Psoas muscle (tissue), 8 donors: ENCODE measurements around the gene TCEA2. TPM values are rescaled to one million over a fixed set of nuclear protein-coding genes. Genes with fewer than 3 reads are reported as not detected.

Source experiments
- ATAC-seq, 4 donors: fragments of 200-7000 bp; cut with Tn5 transposase; one replicate each; pipeline ENCODE4 v1.9.1; 2020; ENCODE audit warnings: moderate library complexity in 3 of 4, mild to moderate bottlenecking in 2 of 4
- DNase-seq, 2 donors: peaks; one replicate each; pipeline ENCODE4 v3.0.0-alpha.2; 2020
- H3K27ac ChIP-seq: fragments of 200-600 bp; one replicate; pipeline ENCODE4 v1.8.0; 2022
- H3K27me3 ChIP-seq, 3 donors: fragments of 200-600 bp in 1 of 3; one replicate each; pipeline versions ENCODE4 v1.6.1 to v1.8.0; 2013 to 2022; ENCODE audit warnings: low read length in 2 of 3, mild to moderate bottlenecking in 2 of 3, moderate library complexity in 1 of 3; ENCODE audit not compliant: insufficient read depth in 3 of 3
- H3K36me3 ChIP-seq, 2 donors: fragments of 200-600 bp in 1 of 2; one replicate each; pipeline versions ENCODE4 v1.6.1 to v1.8.0; 2013 to 2022; ENCODE audit warnings: low read depth in 1 of 2, mild to moderate bottlenecking in 1 of 2, moderate library complexity in 1 of 2; ENCODE audit not compliant: insufficient read depth in 1 of 2
- H3K4me1 ChIP-seq: fragments of 200-600 bp; one replicate; pipeline ENCODE4 v1.8.0; 2022
- H3K4me3 ChIP-seq: fragments of 200-600 bp; one replicate; pipeline ENCODE4 v1.8.0; 2022; ENCODE audit warnings: mild to moderate bottlenecking
- H3K9me3 ChIP-seq: fragments of 200-600 bp; one replicate; pipeline ENCODE4 v1.8.0; 2022
- WGBS, 3 donors: extraction: QIAGEN DNeasy Blood & Tissue Kit; methylation state at CpG; one replicate each; pipeline versions ENCODE4 v1.1.6 to v1.1.7; 2013; 5-methylcytosine and 5-hydroxymethylcytosine counted together
- intact Hi-C, 2 donors: fragments of 100-400 bp; cut with DNase I; formaldehyde crosslinking; loops; one replicate each; pipeline versions ENCODE4 v1.11.0 to v1.14.2; 2022
- polyA plus RNA-seq, 3 donors: library from polyadenylated mRNA; stranded (reverse); fragments of 200-250 nt; gene quantifications; one replicate each; pipeline ENCODE4 v1.2.3, GENCODE V29; 2013
- total RNA-seq, 4 donors: library from RNA; stranded (reverse); fragmentation: NEBNext Ultra II Directional in 2 of 4; extraction: Animal tissue kit (Norgen Biotek cat#: 25700) in 2 of 4; gene quantifications; one replicate each; pipeline versions ENCODE4 v1.2.1 to v1.2.4, GENCODE V29; 2021 to 2023
- TF ChIP-seq, protein P1 (sequence below): fragments of 200-600 bp; IDR thresholded peaks from one replicate; pipeline ENCODE4 v1.8.0; 2022; ENCODE audit warnings: antibody characterized with exemption
- donor health status: healthy with polysubstance abuse.
- donor health status: DM: no; HTN: no; CAD: no; lungs with moderate emphysema.
- donor health status: Bipolar disorder and iron deficiency.
- donor health status: healthy.
- donor health status: DM: yes; HTN: yes; CAD: no.
- donor health status: DM: no; HTN: no; CAD: no.
- donor health status: DM: no; HTN: no; CAD: no.
- donor health status: DM: yes; HTN: yes; CAD: no.

TCEA2 gene
- total and polyA plus RNA-seq, 7 donors = 15.1 to 43.4 (median 30.2) TPM

DNA sequence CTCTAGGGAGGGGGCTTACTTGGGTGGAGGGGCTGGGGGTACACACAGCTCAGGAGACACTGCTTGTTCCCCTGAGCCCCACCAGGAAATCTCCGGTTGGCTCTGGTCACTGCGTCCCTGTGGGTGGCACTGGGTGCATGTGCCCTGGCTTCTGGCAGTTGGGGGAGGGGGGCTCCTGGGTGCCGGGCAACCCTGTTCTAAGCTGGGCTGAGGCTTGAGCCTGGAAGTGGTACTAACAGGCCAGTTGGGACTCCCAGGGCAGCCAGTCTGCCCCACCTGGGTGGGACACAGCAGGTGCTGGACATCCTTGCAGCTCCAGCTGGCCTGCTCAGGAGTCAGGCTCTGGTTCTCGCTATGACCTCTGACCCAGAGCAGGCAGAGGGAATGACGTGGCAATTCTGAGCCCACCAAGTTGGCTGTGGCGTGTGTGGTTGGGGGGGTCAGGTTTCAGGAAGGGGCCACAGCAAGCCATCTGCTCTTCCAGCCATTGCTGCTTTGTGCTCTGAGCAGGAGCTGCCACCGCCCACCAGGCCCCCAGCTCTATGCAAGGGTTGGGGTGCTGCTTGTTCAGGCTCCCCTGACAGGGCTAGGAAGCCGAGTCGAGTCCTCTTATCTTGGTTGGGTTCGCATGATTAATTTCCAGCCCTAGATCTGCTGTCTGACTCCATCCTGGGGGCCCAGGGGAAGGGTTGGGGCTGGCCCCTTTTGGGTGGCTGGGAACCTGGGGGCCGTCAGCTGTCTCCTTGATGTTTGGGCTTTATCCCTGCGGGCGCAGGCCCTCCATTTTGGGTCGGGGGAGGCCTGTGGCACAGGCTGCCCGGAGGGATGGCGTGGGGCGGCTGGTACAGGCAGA is 26.4 kb upstream of the TCEA2 start:
- peaks cover 0 to 53% (median 14%) of the 10 kb centered on the region in 3 donors for H3K27me3 ChIP-seq
- intact Hi-C loops = loop anchor here in 1 of 2 donors (5.0 kb wide), 1 partner anchor 86 kb away; no protein-coding TSS in a partner anchor
- no peak overlapping the region for H3K27ac ChIP-seq
- peaks cover 10% of the 10 kb centered on the region for H3K4me1 ChIP-seq
- TF ChIP-seq, protein P1, sequence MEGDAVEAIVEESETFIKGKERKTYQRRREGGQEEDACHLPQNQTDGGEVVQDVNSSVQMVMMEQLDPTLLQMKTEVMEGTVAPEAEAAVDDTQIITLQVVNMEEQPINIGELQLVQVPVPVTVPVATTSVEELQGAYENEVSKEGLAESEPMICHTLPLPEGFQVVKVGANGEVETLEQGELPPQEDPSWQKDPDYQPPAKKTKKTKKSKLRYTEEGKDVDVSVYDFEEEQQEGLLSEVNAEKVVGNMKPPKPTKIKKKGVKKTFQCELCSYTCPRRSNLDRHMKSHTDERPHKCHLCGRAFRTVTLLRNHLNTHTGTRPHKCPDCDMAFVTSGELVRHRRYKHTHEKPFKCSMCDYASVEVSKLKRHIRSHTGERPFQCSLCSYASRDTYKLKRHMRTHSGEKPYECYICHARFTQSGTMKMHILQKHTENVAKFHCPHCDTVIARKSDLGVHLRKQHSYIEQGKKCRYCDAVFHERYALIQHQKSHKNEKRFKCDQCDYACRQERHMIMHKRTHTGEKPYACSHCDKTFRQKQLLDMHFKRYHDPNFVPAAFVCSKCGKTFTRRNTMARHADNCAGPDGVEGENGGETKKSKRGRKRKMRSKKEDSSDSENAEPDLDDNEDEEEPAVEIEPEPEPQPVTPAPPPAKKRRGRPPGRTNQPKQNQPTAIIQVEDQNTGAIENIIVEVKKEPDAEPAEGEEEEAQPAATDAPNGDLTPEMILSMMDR = no peak
- no peaks in the 10 kb centered on the region for H3K9me3 ChIP-seq
- no peak for ATAC-seq
- no peak overlapping the region for H3K4me3 ChIP-seq
- no peak for DNase-seq
- WGBS, 3 donors = 60 to 75% (median 61%) methylated on average over 15 to 17 of the region's 17 CpGs
- H3K36me3 ChIP-seq = peaks cover 0 to 37% of the 10 kb centered on the region in 2 donors

DNA sequence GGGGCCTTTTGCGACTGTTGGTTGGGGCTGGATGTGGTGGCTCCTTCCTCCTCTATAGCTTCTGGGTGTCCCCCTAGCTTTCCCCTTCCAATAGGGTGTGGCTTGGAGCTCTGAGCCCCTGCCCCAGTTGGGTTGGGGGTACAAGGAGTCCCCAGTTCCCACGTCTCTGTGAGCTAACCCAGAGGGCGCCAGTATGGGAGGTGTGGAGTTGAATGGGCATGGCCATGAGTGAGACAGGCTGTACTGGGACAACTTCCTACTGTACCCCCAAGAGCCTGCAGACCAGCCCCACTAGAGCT is 25.9 kb upstream of the TCEA2 start:
- H3K4me3 ChIP-seq = no peak overlapping the region
- ATAC-seq = no peak
- DNase-seq = no peak
- TF ChIP-seq, protein P1 = no peak
- 64 to 68% (median 66%) methylated on average over 3 of the region's 3 CpGs for WGBS, 3 donors
- H3K9me3 ChIP-seq = no peaks in the 10 kb centered on the region
- H3K4me1 ChIP-seq = peaks cover 10% of the 10 kb centered on the region
- peaks cover 0 to 32% of the 10 kb centered on the region in 2 donors for H3K36me3 ChIP-seq
- H3K27me3 ChIP-seq = peaks cover 0 to 59% (median 17%) of the 10 kb centered on the region in 3 donors
- no peak overlapping the region for H3K27ac ChIP-seq
- intact Hi-C loops = loop anchor here in 1 of 2 donors (5.0 kb wide), 1 partner anchor 85 kb away; no protein-coding TSS in a partner anchor

DNA sequence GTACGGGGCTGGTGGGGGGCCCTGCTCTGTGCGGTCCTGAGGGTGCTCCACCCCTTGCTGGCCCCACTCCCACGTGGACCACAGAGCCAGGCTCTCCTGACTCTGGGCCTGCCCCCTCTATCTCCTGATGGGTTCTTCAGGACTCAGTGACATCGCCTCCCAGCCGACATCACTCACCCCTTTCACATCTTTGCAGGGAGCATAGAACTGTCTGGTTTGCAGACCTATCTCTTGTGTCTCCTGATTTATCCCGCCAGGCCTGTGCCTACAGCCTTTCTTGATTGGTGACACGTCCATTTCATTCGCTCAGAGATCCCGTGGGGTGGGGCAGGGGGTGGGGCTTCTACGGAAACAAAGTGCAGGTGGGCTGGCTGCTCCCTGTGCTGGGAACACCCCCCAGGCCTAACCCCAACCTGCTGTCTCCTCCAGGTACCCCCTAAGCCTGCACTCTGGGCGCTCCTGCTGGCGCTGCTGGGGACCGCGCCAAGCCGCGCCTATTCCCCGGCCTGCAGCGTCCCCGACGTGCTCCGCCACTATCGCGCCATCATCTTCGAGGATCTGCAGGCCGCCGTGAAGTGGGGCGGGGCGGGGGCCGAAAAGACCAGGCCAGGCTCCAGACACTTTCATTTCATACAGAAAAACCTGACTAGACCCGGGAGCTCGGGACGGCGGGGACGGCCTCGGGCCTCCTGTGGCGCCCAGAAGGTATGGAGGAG is 25.3 kb upstream of the TCEA2 start:
- peaks cover 10% of the 10 kb centered on the region for H3K4me1 ChIP-seq
- TF ChIP-seq, protein P1 = no peak
- H3K4me3 ChIP-seq = peak overlapping the region; percentile 67
- H3K36me3 ChIP-seq = peaks cover 0 to 26% of the 10 kb centered on the region in 2 donors
- no peak overlapping the region for H3K27ac ChIP-seq
- intact Hi-C loops = loop anchor here in 1 of 2 donors (5.0 kb wide), 1 partner anchor 85 kb away; no protein-coding TSS in a partner anchor
- ATAC-seq = no peak
- peaks cover 0 to 62% (median 21%) of the 10 kb centered on the region in 3 donors for H3K27me3 ChIP-seq
- no peak for DNase-seq
- H3K9me3 ChIP-seq = no peaks in the 10 kb centered on the region
- 7 to 8% (median 7%) methylated on average over 35 to 36 of the region's 36 CpGs for WGBS, 3 donors

DNA sequence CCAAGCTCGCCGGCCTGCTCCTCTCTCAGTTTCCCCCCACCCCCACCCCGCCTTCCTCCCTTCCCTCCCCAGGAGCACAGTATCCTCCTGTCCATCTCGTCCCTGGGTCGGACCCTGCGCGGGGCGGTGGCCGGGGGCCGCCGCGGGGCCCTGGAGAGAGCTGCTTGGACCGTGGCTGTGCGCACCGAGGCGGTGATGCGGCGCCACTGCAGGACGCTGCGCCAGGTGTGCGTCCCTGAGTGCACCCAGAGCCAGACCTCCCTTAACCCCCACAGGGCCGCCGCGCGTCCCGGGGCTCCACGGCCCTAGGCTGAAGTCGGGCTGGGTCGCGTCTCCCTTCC is 24.8 kb upstream of the TCEA2 start:
- H3K4me1 ChIP-seq = peaks cover 10% of the 10 kb centered on the region

More for the DNA sequence above, 24.8 kb upstream of the TCEA2 start:
- Histone ChIP-seq H3K27me3 (peaks cover 0 to 66% (median 21%) of the 10 kb centered on the region in 3 donors), H3K36me3 (peaks cover 0 to 21% of the 10 kb centered on the region in 2 donors), H3K4me3 (peak overlapping the region; percentile 67), H3K27ac (peak overlapping the region; percentile 67), H3K9me3 (no peaks in the 10 kb centered on the region)
- intact Hi-C loops = loop anchor here in 1 of 2 donors (5.0 kb wide), 1 partner anchor 84 kb away; no protein-coding TSS in a partner anchor
- TF ChIP-seq, protein P1 = no peak
- WGBS, 3 donors = 0 to 2% (median 1%) methylated on average over 21 to 30 of the region's 30 CpGs
- ATAC-seq = peak in 3 of 4 donors; percentile 3 to 13 (median 5)
- DNase-seq = no peak
